Muscle layer of duodenum (tissue), 2 donors: ENCODE measurements around the gene RNF112.
A peak's percentile ranks its signal among the peaks of the same experiment; 100 is the strongest.

Experiments
- H3K27ac ChIP-seq: one replicate; pipeline ENCODE4 v1.7.0; 2013; ENCODE audit warnings: mild to moderate bottlenecking, low read length
- H3K27me3 ChIP-seq: one replicate; pipeline ENCODE4 v1.7.0; 2013; ENCODE audit warnings: low read depth, mild to moderate bottlenecking, control low read depth, low read length
- H3K36me3 ChIP-seq, 2 donors: one replicate each; pipeline ENCODE4 v1.7.0; 2013; ENCODE audit warnings: low read length in 2 of 2, control low read depth in 1 of 2, mild to moderate bottlenecking in 1 of 2; ENCODE audit not compliant: insufficient read depth in 2 of 2, control insufficient read depth in 1 of 2
- H3K4me1 ChIP-seq, 2 donors: one replicate each; pipeline ENCODE4 v1.7.0; 2013; ENCODE audit warnings: low read length in 2 of 2, mild to moderate bottlenecking in 2 of 2, control low read depth in 1 of 2, moderate library complexity in 1 of 2; ENCODE audit not compliant: insufficient read depth in 2 of 2, control insufficient read depth in 1 of 2
- H3K4me3 ChIP-seq, 2 donors: one replicate each; pipeline ENCODE4 v1.7.0; 2013; ENCODE audit warnings: low read length in 2 of 2, low read depth in 1 of 2, mild to moderate bottlenecking in 1 of 2
- H3K9me3 ChIP-seq, 2 donors: one replicate each; pipeline ENCODE4 v1.7.0; 2013; ENCODE audit warnings: low read length in 2 of 2, control low read depth in 1 of 2, mild to moderate bottlenecking in 1 of 2; ENCODE audit not compliant: control insufficient read depth in 1 of 2
- donor health status: healthy.

The RNF112 gene

GRCh38 chr17:19409066-19409465 lies 2.0 kb upstream of the RNF112 start:
- Histone ChIP-seq H3K27ac (no peak overlapping the region), H3K4me1 (peaks cover 4 to 6% of the 10 kb centered on the region in 2 donors), H3K4me3 (no peak overlapping the region), H3K36me3 (no peaks in the 10 kb centered on the region), H3K9me3 (no peaks in the 10 kb centered on the region), H3K27me3 (no peaks in the 10 kb centered on the region)

- no peak overlapping the region for H3K27ac ChIP-seq
- no peak overlapping the region for H3K4me3 ChIP-seq
- H3K4me1 ChIP-seq: peaks cover 4 to 6% of the 10 kb centered on the region in 2 donors
- H3K27me3 ChIP-seq: no peaks in the 10 kb centered on the region
- no peaks in the 10 kb centered on the region for H3K36me3 ChIP-seq
- H3K9me3 ChIP-seq: no peaks in the 10 kb centered on the region
Observed at GRCh38 chr17:19409509-19409908, 1.5 kb upstream of the RNF112 start.

- Histone ChIP-seq H3K4me3 (no peak overlapping the region), H3K4me1 (peaks cover 4 to 6% of the 10 kb centered on the region in 2 donors), H3K27me3 (no peaks in the 10 kb centered on the region), H3K9me3 (no peaks in the 10 kb centered on the region), H3K36me3 (peaks cover 0 to 4% of the 10 kb centered on the region in 2 donors), H3K27ac (no peak overlapping the region)
Observed at GRCh38 chr17:19410091-19410490, 941 bp upstream of the RNF112 start.

GRCh38 chr17:19411631-19412030 lies 599 bp downstream of the RNF112 start:
- no peaks in the 10 kb centered on the region for H3K9me3 ChIP-seq
- H3K4me3 ChIP-seq: peak overlapping the region; percentile 30 to 64
- H3K27ac ChIP-seq: no peak overlapping the region
- no peaks in the 10 kb centered on the region for H3K27me3 ChIP-seq
- peaks cover 0 to 10% of the 10 kb centered on the region in 2 donors for H3K36me3 ChIP-seq
- peaks cover 4 to 6% of the 10 kb centered on the region in 2 donors for H3K4me1 ChIP-seq

GRCh38 chr17:19412510-19412909 lies 1.5 kb downstream of the RNF112 start:
- no peaks in the 10 kb centered on the region for H3K9me3 ChIP-seq
- peaks cover 0 to 10% of the 10 kb centered on the region in 2 donors for H3K36me3 ChIP-seq
- H3K27ac ChIP-seq: no peak overlapping the region
- H3K4me1 ChIP-seq: peaks cover 4 to 6% of the 10 kb centered on the region in 2 donors
- H3K4me3 ChIP-seq: no peak overlapping the region
- no peaks in the 10 kb centered on the region for H3K27me3 ChIP-seq

GRCh38 chr17:19412984-19413383 lies 2.0 kb downstream of the RNF112 start:
- peaks cover 0 to 10% of the 10 kb centered on the region in 2 donors for H3K36me3 ChIP-seq
- H3K27ac ChIP-seq: no peak overlapping the region
- H3K9me3 ChIP-seq: no peaks in the 10 kb centered on the region
- no peak overlapping the region for H3K4me3 ChIP-seq
- no peaks in the 10 kb centered on the region for H3K27me3 ChIP-seq
- peaks cover 4 to 6% of the 10 kb centered on the region in 2 donors for H3K4me1 ChIP-seq

GRCh38 chr17:19413761-19414160 lies 2.7 kb downstream of the RNF112 start:
- Histone ChIP-seq H3K36me3 (peaks cover 0 to 10% of the 10 kb centered on the region in 2 donors), H3K27ac (no peak overlapping the region), H3K4me3 (no peak overlapping the region), H3K9me3 (no peaks in the 10 kb centered on the region), H3K4me1 (peaks cover 4 to 6% of the 10 kb centered on the region in 2 donors), H3K27me3 (no peaks in the 10 kb centered on the region)

GRCh38 chr17:19414396-19415280 lies 3.6 kb downstream of the RNF112 start:
- H3K36me3 ChIP-seq: peaks cover 0 to 10% of the 10 kb centered on the region in 2 donors
- no peaks in the 10 kb centered on the region for H3K27me3 ChIP-seq
- no peak overlapping the region for H3K4me3 ChIP-seq
- H3K9me3 ChIP-seq: no peaks in the 10 kb centered on the region
- no peak overlapping the region for H3K27ac ChIP-seq
- peaks cover 4 to 6% of the 10 kb centered on the region in 2 donors for H3K4me1 ChIP-seq

GRCh38 chr17:19415311-19415710 lies 4.3 kb downstream of the RNF112 start:
- no peaks in the 10 kb centered on the region for H3K27me3 ChIP-seq
- H3K36me3 ChIP-seq: peaks cover 0 to 10% of the 10 kb centered on the region in 2 donors
- no peaks in the 10 kb centered on the region for H3K9me3 ChIP-seq
- H3K4me1 ChIP-seq: peaks cover 3 to 6% of the 10 kb centered on the region in 2 donors
- no peak overlapping the region for H3K4me3 ChIP-seq
- no peak overlapping the region for H3K27ac ChIP-seq

GRCh38 chr17:19415806-19416775 lies 5.1 kb downstream of the RNF112 start:
- Histone ChIP-seq H3K4me1 (peaks cover 0 to 6% of the 10 kb centered on the region in 2 donors), H3K27ac (no peak overlapping the region), H3K4me3 (no peak overlapping the region), H3K27me3 (no peaks in the 10 kb centered on the region), H3K36me3 (peaks cover 0 to 10% of the 10 kb centered on the region in 2 donors), H3K9me3 (no peaks in the 10 kb centered on the region)

- Histone ChIP-seq H3K9me3 (no peaks in the 10 kb centered on the region), H3K36me3 (peaks cover 0 to 10% of the 10 kb centered on the region in 2 donors), H3K4me1 (no peaks in the 10 kb centered on the region), H3K27ac (no peak overlapping the region), H3K4me3 (no peak overlapping the region), H3K27me3 (no peaks in the 10 kb centered on the region)
Observed at GRCh38 chr17:19417611-19418010, 6.6 kb downstream of the RNF112 start.
